ENCODE data around the gene CHD3.
"Not testable (repeated sequence)": the region's sequence is repeated elsewhere in the genome, so short reads cannot be mapped to it uniquely, and the experiment has no call there.

CHD3 gene

DNA sequence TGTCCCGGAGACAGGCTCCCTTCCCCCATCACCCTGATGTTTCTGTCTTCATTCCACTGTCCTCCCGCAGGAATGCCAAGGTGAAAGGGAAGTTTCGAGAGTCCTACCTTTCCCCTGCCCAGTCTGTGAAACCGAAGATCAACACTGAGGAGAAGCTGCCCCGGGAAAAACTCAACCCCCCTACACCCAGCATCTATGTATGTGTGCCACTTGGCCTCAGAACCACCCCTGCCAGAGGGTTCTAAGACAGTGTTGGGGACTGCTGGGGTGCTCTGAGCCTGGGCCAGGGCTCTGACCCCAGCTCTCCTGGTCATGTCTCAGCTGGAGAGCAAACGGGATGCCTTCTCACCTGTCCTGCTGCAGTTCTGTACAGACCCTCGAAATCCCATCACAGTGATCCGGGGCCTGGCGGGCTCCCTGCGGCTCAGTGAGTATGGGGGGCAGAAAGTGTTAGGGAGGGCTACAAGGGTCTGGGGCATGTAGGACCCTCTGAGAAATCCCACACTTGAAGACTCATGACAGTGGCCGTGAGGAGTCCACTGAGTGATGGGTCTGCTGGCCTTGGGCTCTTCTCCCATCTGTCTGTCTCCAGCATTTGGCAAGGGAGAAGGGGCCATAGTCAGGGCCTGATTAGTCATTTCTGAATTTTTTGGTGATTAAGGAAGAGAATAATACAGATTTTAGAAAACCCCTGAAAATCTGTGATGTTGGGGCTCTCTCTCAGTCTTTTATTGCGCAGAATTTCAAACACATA, 38.7 kb upstream of the CHD3 start:
- no peak for DNase-seq (ENCODE audit: low read depth in 2 of 2)

- DNase-seq (ENCODE audit: low read depth in 2 of 2), result no peak
Measured at GRCh38 chr17:7850701-7851437, 37.7 kb upstream of the CHD3 start.

DNA sequence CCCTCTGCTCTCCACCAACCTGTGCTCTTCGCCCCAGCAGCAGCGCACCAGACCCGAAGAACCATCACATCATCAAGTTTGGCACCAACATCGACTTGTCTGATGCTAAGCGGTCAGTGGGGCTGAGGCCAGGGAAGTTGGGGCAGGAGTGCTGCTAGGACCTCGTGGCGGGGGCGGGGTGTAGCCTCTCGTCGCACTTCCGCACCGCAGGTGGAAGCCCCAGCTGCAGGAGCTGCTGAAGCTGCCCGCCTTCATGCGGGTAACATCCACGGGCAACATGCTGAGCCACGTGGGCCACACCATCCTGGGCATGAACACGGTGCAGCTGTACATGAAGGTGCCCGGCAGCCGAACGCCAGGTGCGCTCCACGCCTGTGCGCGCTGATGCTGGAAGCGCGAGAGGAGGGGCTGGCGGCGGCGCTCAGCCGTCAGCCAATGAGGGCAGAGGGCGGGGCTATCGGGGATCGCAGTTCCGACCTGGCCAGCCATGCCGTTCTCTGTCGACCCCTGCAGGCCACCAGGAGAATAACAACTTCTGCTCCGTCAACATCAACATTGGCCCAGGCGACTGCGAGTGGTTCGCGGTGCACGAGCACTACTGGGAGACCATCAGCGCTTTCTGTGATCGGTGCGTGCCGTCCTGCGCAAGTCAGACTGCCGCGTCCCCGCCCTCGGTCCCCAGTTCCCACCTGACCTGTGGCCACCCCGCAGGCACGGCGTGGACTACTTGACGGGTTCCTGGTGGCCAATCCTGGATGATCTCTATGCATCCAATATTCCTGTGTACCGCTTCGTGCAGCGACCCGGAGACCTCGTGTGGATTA, 36.9 kb upstream of the CHD3 start:
- DNase-seq (ENCODE audit: low read depth in 2 of 2), result peak; percentile 82 to 92

DNA sequence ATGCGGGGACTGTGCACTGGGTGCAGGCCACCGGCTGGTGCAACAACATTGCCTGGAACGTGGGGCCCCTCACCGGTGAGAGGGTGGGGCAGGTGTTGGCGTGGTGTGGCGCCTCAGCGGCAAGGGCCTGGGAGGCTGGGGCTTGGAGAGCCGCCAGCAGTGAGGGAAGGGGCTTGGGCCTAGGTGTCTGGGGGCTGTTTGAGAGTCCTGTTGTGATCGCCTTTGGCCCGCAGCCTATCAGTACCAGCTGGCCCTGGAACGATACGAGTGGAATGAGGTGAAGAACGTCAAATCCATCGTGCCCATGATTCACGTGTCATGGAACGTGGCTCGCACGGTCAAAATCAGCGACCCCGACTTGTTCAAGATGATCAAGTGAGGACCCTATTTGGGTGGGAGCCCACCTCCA, 36.3 kb upstream of the CHD3 start:
- no peak for DNase-seq (ENCODE audit: low read depth in 2 of 2)

- no peak for DNase-seq (ENCODE audit: low read depth in 2 of 2)
Measured at GRCh38 chr17:7852919-7853690, 35.5 kb upstream of the CHD3 start.

DNA sequence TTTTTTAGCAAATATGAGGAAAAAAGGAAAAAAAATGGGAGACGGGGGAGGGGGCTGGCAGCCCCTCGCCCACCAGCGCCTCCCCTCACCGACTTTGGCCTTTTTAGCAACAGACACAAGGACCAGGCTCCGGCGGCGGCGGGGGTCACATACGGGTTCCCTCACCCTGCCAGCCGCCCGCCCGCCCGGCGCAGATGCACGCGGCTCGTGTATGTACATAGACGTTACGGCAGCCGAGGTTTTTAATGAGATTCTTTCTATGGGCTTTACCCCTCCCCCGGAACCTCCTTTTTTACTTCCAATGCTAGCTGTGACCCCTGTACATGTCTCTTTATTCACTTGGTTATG, 34.9 kb upstream of the CHD3 start:
- no peak for DNase-seq (ENCODE audit: low read depth in 2 of 2)

GRCh38 chr17:7854078-7854777, 34.4 kb upstream of the CHD3 start:
- DNase-seq (ENCODE audit: low read depth in 2 of 2), result no peak

DNA sequence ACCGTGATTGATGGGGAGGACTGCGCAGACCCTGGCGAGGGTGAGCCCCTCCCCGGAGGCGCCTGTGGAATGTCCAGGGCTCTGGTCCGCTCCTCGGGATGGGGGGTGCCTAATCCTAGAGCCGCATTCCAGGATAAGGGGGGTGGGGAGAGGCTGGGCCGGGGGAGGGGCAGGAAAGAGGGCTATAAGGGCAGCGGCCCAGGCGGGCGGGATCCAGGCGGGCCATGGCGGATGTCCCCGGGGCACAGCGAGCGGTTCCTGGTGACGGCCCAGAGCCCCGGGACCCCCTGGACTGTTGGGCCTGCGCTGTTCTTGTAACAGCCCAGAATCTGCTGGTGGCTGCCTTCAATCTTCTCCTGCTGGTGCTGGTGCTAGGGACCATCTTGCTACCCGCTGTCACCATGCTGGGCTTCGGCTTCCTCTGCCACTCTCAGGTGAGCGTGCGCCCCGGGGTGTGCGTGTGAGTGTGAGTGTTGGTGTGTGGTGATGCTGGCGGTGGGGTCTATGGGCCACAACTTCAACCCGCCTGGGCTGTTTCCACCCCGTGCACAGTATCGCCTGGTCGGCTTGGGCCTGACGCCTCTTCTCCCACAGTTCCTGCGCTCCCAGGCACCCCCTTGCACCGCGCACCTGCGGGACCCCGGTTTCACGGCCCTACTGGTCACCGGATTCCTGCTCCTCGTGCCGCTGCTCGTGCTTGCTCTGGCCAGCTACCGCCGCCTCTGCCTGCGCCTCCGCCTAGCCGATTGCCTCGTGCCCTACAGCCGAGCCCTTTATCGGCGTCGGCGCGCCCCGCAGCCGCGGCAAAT, 33.5 kb upstream of the CHD3 start, which contains the start of gene TMEM88:
TSS of gene TMEM88 (plus strand) at position 216 of the 809 bp plus-strand sequence. CDS start at position 225, 9 bp downstream.
- no peak for DNase-seq (ENCODE audit: low read depth in 2 of 2)

- DNase-seq (ENCODE audit: low read depth in 2 of 2), result no peak
Measured at GRCh38 chr17:7855660-7856010, 33.0 kb upstream of the CHD3 start.

DNA sequence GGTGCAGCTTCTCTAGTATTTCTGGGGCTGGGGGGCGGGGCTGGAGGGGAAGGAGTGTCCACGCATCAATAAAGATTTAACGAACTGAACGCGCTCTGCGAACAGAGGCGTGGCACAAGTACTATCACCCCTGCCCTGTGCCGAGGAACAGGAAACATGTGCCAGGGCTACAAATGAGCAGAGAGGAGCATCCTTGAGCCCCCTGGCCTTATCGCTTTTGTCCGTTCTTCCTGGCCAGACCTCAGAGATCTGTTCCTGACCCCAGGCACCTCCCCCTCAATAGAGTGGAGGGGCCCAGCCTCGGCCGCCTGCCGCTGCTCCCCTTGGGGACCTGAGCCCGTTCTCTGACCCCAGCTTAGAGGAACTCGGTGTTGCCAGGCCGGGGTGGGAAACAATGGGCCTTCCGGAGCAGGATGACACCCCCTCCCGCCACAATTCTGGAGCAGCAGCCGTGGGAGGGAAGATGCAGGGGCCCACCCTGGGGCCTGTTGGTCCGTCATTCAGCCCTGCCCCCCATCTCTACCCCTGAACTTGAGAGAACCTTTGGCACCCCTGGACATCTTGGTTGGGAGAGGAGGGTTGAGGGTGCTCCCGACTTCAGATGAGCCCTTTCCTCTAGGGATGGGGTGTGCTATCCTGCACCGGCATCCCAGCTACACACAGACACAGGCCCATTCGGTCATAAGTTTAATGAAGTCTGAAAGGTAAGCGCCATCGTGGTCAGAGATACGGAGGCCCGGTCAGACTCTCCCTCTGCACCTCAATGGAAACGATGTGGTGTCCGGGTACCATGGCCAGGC, 32.4 kb upstream of the CHD3 start:
- DNase-seq (ENCODE audit: low read depth in 2 of 2), result no peak

DNA sequence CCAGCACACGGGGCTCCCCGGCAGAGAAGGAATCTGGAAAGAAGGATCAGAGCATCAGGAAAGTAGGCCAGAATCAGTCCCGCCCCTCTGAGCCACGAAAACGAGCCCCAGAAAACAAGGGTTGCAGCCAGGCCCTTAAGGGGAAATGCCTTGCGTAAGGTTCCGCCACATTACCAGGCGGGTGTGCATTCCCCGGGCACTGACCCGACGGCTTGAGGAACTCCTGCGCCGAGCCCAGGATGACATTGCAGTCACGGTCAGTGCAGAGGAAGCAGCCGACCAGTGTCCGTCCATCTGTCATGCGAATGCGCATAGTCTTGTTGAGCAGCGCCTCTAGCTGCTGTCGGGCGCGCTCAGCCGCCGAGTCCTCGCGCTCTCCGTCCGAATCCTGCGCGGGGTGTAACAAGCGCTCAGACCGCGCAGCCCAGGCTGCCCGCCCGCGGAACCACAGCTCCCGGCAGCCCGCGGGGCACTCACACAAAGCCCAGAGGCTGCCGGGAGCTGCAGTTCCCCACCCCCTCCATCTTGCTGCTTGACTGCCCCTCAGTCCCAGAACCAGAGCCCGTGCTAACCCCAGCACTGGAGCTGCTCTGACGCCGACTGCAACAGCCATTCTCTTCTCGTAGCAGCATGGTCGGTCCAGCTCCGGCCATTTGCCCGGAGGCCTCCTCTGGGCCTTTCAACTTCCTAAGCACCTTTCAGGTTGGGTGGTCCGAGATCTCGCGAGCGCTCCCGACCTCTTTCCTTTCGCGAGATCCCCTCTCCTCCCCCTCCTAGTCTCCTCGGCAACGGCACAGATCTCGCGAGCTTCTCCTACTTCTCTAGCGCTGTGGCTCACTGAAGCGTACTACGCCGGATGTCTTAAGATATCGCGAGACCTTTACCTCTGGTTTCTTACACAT, 31.5 kb upstream of the CHD3 start, which contains the start of gene NAA38:
TSS of gene NAA38 (minus strand) at position 749 of the 902 bp plus-strand sequence. CDS start at position 653, 96 bp downstream.
- peak; percentile 87 to 91 for DNase-seq (ENCODE audit: low read depth in 2 of 2)

GRCh38 chr17:7857713-7858521, 30.7 kb upstream of the CHD3 start, which contains the start of gene CYB5D1:
TSS of gene CYB5D1 (plus strand) at chr17:7858003. CDS start at chr17:7858135, 132 bp downstream.
- DNase-seq (ENCODE audit: low read depth in 2 of 2), result peak; percentile 80 to 84

DNA sequence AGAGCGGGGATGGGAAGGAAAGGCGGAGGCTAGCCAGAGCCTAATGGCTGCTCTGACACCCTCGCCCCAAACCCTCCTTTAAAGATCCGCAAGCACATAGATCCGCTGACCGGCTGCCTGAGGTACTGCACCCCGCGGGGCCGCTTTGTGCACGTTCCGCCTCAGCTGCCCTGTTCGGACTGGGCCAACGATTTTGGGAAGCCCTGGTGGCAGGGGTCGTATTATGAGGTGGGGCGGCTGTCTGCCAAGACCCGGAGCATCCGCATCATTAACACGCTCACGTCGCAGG, 30.1 kb upstream of the CHD3 start:
- no peak for DNase-seq (ENCODE audit: low read depth in 2 of 2)

- DNase-seq (ENCODE audit: low read depth in 2 of 2), result no peak
Measured at GRCh38 chr17:7859028-7859427, 29.6 kb upstream of the CHD3 start.

- no peak for DNase-seq (ENCODE audit: low read depth in 2 of 2)
Measured at GRCh38 chr17:7862692-7863437, 25.7 kb upstream of the CHD3 start.

- DNase-seq (ENCODE audit: low read depth in 2 of 2), result not testable (repeated sequence)
Measured at GRCh38 chr17:7864384-7864783, 24.2 kb upstream of the CHD3 start.
